Endothelial cell of umbilical vein (primary cell): Measurements from ENCODE around the gene DPH6.

Experiments used
- EZH2 ChIP-seq: IDR thresholded peaks from 2 replicates; pipeline ENCODE4 v1.6.1; 2012; ENCODE audit warnings: borderline replicate concordance, low read depth, mild to moderate bottlenecking, moderate library complexity, low read length, inconsistent platforms; ENCODE audit not compliant: severe bottlenecking
- FOS ChIP-seq: IDR thresholded peaks from 2 replicates; pipeline ENCODE4 v1.6.1; 2011; ENCODE audit warnings: mild to moderate bottlenecking, low read length, moderate library complexity, borderline replicate concordance; ENCODE audit not compliant: insufficient read depth
- POLR2A ChIP-seq: IDR thresholded peaks from 2 replicates; pipeline ENCODE4 v1.6.1; 2012; ENCODE audit warnings: low read depth, mild to moderate bottlenecking, control low read depth, low read length
- POLR2AphosphoS5 ChIP-seq: IDR thresholded peaks from 2 replicates; pipeline ENCODE4 v1.6.1; 2012; ENCODE audit warnings: low read depth, mild to moderate bottlenecking, control low read depth, low read length, moderate library complexity; ENCODE audit not compliant: insufficient read depth
- TF ChIP-seq, protein P1 (sequence below), 2 donors: IDR thresholded peaks; 1 replicate in 1 of 2; 2 replicates in 1 of 2; pipeline ENCODE4 v1.5.1; 2011; ENCODE audit warnings: low read length in 2 of 2, mild to moderate bottlenecking in 2 of 2, moderate library complexity in 2 of 2, control low read depth in 1 of 2, inconsistent platforms in 1 of 2, low read depth in 1 of 2; ENCODE audit not compliant: insufficient read depth in 1 of 2; ENCODE audit errors: extremely low read depth in 1 of 2

GRCh38 chr15:35410775-35411174 is 135.2 kb downstream of the DPH6 start:
- TF ChIP-seq, protein P1, sequence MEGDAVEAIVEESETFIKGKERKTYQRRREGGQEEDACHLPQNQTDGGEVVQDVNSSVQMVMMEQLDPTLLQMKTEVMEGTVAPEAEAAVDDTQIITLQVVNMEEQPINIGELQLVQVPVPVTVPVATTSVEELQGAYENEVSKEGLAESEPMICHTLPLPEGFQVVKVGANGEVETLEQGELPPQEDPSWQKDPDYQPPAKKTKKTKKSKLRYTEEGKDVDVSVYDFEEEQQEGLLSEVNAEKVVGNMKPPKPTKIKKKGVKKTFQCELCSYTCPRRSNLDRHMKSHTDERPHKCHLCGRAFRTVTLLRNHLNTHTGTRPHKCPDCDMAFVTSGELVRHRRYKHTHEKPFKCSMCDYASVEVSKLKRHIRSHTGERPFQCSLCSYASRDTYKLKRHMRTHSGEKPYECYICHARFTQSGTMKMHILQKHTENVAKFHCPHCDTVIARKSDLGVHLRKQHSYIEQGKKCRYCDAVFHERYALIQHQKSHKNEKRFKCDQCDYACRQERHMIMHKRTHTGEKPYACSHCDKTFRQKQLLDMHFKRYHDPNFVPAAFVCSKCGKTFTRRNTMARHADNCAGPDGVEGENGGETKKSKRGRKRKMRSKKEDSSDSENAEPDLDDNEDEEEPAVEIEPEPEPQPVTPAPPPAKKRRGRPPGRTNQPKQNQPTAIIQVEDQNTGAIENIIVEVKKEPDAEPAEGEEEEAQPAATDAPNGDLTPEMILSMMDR (IDR thresholded peaks at IDR 0.05; ENCODE audit: extremely low read depth in 1 of 2, insufficient read depth in 1 of 2, low read depth in 1 of 2, low read length in 2 of 2), result no peak
- no peak for TF ChIP-seq POLR2A
- no peak for TF ChIP-seq POLR2AphosphoS5
- no peak for TF ChIP-seq EZH2
- TF ChIP-seq FOS, result no peak
